ENCODE measurements around the gene ZNRF2.
A peak's percentile ranks its signal among the peaks of the same experiment; 100 is the strongest.

The ZNRF2 gene

DNA sequence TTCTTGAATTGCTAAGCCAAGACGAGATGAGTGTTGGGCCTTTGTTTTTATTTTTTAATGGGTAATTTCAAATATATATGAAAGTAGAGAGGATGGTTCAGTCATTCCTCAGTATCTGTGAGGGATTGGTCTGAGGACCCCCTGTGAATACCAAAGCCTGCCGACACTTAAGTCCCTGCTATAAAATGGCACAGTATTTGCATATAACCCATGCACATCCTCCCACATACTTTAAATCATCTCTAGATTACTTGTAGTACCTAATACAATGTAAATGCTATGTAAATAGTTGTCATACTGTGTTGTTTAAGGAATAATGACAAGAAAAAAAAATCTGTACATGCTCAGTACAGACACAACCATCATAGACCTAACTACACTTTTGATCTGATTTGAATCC is 120.8 kb downstream of the ZNRF2 start:
- no peak for FAIRE-seq
- no peak for DNase-seq (ENCODE audit: insufficient read length, low spot score)
- TF ChIP-seq POLR2A (IDR thresholded peaks at IDR 0.05; ENCODE audit: low read depth, low read length) (no peak), TAF1 (IDR thresholded peaks at IDR 0.05; ENCODE audit: low read depth, low read length) (no peak), POU2F2 (IDR thresholded peaks at IDR 0.05; ENCODE audit: low read depth, low read length) (no peak), SPI1 (IDR thresholded peaks at IDR 0.05; ENCODE audit: low read depth, low read length) (no peak), PAX5 (IDR thresholded peaks at IDR 0.05; ENCODE audit: insufficient read depth, low read length, severe bottlenecking) (no peak), POLR2AphosphoS5 (IDR thresholded peaks at IDR 0.05; ENCODE audit: low read depth, low read length) (no peak)

DNA sequence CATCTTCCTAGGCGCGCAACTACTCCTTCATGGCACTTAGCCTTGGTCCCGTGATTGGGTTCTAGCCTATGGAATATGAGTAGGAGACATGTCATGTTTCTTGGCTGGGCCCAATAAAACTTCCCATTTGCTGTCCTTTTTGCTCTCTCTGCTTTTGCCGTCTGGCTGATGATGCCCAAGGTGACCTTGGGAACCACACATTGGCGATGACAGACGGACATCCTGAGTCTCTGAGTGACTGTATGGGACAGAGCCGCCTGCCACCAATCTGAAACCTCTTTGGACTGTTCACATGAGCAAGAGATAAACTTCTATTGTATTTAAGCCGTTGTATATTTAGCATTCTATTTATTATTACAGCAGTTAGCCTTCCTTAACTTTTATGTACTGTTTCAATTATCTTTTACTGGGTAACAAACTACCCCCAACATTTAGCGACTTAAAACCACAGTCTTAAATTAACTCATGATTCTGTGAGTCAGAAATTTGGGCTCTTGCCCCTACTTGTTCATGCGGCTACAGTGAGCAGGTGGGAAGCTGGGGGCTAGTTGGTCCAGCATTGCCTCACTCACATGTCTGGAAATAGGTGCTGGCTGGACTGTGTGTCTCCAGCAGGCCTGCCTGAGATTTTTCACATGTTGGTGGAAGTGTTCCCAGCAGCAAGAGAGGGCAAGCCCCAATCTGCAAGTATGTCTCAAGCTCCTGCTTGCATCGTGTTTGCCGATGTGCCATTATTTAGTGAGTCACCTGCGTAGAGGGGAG is 122.4 kb downstream of the ZNRF2 start:
- DNase-seq (ENCODE audit: insufficient read length, low spot score) = no peak
- TF ChIP-seq PAX5 (IDR thresholded peaks at IDR 0.05; ENCODE audit: insufficient read depth, low read length, severe bottlenecking) (no peak), TAF1 (IDR thresholded peaks at IDR 0.05; ENCODE audit: low read depth, low read length) (no peak), POLR2AphosphoS5 (IDR thresholded peaks at IDR 0.05; ENCODE audit: low read depth, low read length) (no peak), POLR2A (IDR thresholded peaks at IDR 0.05; ENCODE audit: low read depth, low read length) (no peak), POU2F2 (IDR thresholded peaks at IDR 0.05; ENCODE audit: low read depth, low read length) (no peak), SPI1 (IDR thresholded peaks at IDR 0.05; ENCODE audit: low read depth, low read length) (no peak)
- no peak for FAIRE-seq

DNA sequence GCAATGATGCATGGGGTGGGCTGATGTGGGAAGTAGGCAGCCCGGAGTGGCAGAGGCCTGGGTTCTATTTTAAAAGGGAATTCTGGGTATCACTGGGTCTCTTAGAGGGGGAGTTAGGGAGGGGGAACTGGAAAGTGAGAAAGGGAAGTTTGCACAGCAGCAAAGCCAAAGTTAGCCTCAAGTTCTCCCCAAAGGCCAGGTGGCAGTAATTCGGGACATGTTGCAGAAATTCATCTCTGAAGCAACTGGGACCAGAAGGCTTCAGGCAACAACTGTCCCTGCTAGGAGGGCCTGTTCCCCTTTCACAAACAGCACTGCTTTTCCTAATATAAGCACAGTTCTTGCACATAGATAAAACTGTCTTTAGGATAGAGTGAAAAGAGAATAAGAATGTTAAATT is 126.8 kb downstream of the ZNRF2 start:
- DNase-seq (ENCODE audit: insufficient read length, low spot score) = no peak
- peak; percentile 38 for FAIRE-seq
- peak; percentile 30; the same call in 1 of the 2 replicates for TF ChIP-seq SPI1 (IDR thresholded peaks at IDR 0.05; ENCODE audit: low read depth, low read length)
- TF ChIP-seq POLR2AphosphoS5 (IDR thresholded peaks at IDR 0.05; ENCODE audit: low read depth, low read length) = no peak

GRCh38 chr7:30411897-30412296 is 127.5 kb downstream of the ZNRF2 start:
- peak; percentile 26 for FAIRE-seq

GRCh38 chr7:30412782-30413504 is 128.5 kb downstream of the ZNRF2 start:
- DNase-seq (ENCODE audit: insufficient read length, low spot score) (no peak), FAIRE-seq (peak; percentile 80)
- no peak for TF ChIP-seq POLR2AphosphoS5 (IDR thresholded peaks at IDR 0.05; ENCODE audit: low read depth, low read length)
- no peak for TF ChIP-seq TAF1 (IDR thresholded peaks at IDR 0.05; ENCODE audit: low read depth, low read length)
- no peak for TF ChIP-seq PAX5 (IDR thresholded peaks at IDR 0.05; ENCODE audit: insufficient read depth, low read length, severe bottlenecking)
- no peak for TF ChIP-seq SPI1 (IDR thresholded peaks at IDR 0.05; ENCODE audit: low read depth, low read length)
- no peak for TF ChIP-seq POLR2A (IDR thresholded peaks at IDR 0.05; ENCODE audit: low read depth, low read length)
- no peak for TF ChIP-seq POU2F2 (IDR thresholded peaks at IDR 0.05; ENCODE audit: low read depth, low read length)

More at GRCh38 chr7:30411897-30412296, 127.5 kb downstream of the ZNRF2 start:
- no peak for DNase-seq (ENCODE audit: insufficient read length, low spot score)
- TF ChIP-seq POLR2A (IDR thresholded peaks at IDR 0.05; ENCODE audit: low read depth, low read length) = no peak
- no peak for TF ChIP-seq PAX5 (IDR thresholded peaks at IDR 0.05; ENCODE audit: insufficient read depth, low read length, severe bottlenecking)
- TF ChIP-seq POLR2AphosphoS5 (IDR thresholded peaks at IDR 0.05; ENCODE audit: low read depth, low read length) = no peak
- no peak for TF ChIP-seq POU2F2 (IDR thresholded peaks at IDR 0.05; ENCODE audit: low read depth, low read length)
- no peak for TF ChIP-seq TAF1 (IDR thresholded peaks at IDR 0.05; ENCODE audit: low read depth, low read length)
- no peak for TF ChIP-seq SPI1 (IDR thresholded peaks at IDR 0.05; ENCODE audit: low read depth, low read length)

GRCh38 chr7:30413864-30414263 is 129.5 kb downstream of the ZNRF2 start:
- DNase-seq (ENCODE audit: insufficient read length, low spot score) (no peak), FAIRE-seq (no peak)
- TF ChIP-seq SPI1 (IDR thresholded peaks at IDR 0.05; ENCODE audit: low read depth, low read length) (no peak), POLR2AphosphoS5 (IDR thresholded peaks at IDR 0.05; ENCODE audit: low read depth, low read length) (no peak), TAF1 (IDR thresholded peaks at IDR 0.05; ENCODE audit: low read depth, low read length) (no peak), PAX5 (IDR thresholded peaks at IDR 0.05; ENCODE audit: insufficient read depth, low read length, severe bottlenecking) (no peak), POU2F2 (IDR thresholded peaks at IDR 0.05; ENCODE audit: low read depth, low read length) (no peak), POLR2A (IDR thresholded peaks at IDR 0.05; ENCODE audit: low read depth, low read length) (no peak)

All from GM12891 (cell line).